Anterior cingulate cortex (tissue), 58 donors: Measurements from ENCODE around the gene PLEKHM3.
A peak's percentile ranks its signal among the peaks of the same experiment; 100 is the strongest.
"Not testable (repeated sequence)": the region's sequence is repeated elsewhere in the genome, so short reads cannot be mapped to it uniquely, and the experiment has no call there.

ENCODE experiments used
- DNase-seq, 58 donors: peaks; one replicate each; lab custom pipeline; 2025; lab: John Stamatoyannopoulos, UW

PLEKHM3 gene

GRCh38 chr2:207929923-207930322, 95.4 kb downstream of the PLEKHM3 start:
- no peak for DNase-seq

GRCh38 chr2:207928079-207928478, 97.2 kb downstream of the PLEKHM3 start:
- peak in 2 of 58 donors; percentile 19 to 57 for DNase-seq

GRCh38 chr2:207926989-207927300, 98.4 kb downstream of the PLEKHM3 start:
- DNase-seq = no peak

GRCh38 chr2:207926133-207926988, 99.0 kb downstream of the PLEKHM3 start:
- DNase-seq = peak in 2 of 58 donors; percentile 5 to 16

- DNase-seq = no peak
Measured at GRCh38 chr2:207925601-207926000, 99.7 kb downstream of the PLEKHM3 start.

GRCh38 chr2:207921606-207922005, 103.7 kb downstream of the PLEKHM3 start:
- DNase-seq = no peak

- peak in 1 of 58 donors; percentile 18 for DNase-seq
Measured at GRCh38 chr2:207920721-207921120, 104.6 kb downstream of the PLEKHM3 start.

GRCh38 chr2:207920321-207920720, 105.0 kb downstream of the PLEKHM3 start:
- no peak for DNase-seq

GRCh38 chr2:207919164-207919919, 106.0 kb downstream of the PLEKHM3 start:
- no peak for DNase-seq

GRCh38 chr2:207914716-207915115, 110.6 kb downstream of the PLEKHM3 start:
- no peak for DNase-seq

GRCh38 chr2:207913772-207914358, 111.5 kb downstream of the PLEKHM3 start:
- DNase-seq = no peak

- DNase-seq = no peak
Measured at GRCh38 chr2:207911856-207912255, 113.5 kb downstream of the PLEKHM3 start.

- DNase-seq = no peak
Measured at GRCh38 chr2:207911215-207911614, 114.1 kb downstream of the PLEKHM3 start.

- not testable (repeated sequence) for DNase-seq
Measured at GRCh38 chr2:207906495-207906894, 118.8 kb downstream of the PLEKHM3 start.

- DNase-seq = no peak
Measured at GRCh38 chr2:207905546-207905945, 119.8 kb downstream of the PLEKHM3 start.

GRCh38 chr2:207903236-207903635, 122.1 kb downstream of the PLEKHM3 start:
- no peak for DNase-seq

- no peak for DNase-seq
Measured at GRCh38 chr2:207902821-207903220, 122.5 kb downstream of the PLEKHM3 start.

- DNase-seq = peak in 11 of 58 donors; percentile 4 to 46 (median 13)
Measured at GRCh38 chr2:207901829-207902228, 123.5 kb downstream of the PLEKHM3 start.

GRCh38 chr2:207901401-207901800, 123.9 kb downstream of the PLEKHM3 start:
- DNase-seq = no peak

- peak in 1 of 58 donors; percentile 3 for DNase-seq
Measured at GRCh38 chr2:207898354-207898695, 127.0 kb downstream of the PLEKHM3 start.
